Gastrocnemius medialis (tissue), 4 donors: Measurements from ENCODE around the gene SPR. TPM values are rescaled to one million over a fixed set of nuclear protein-coding genes. Genes with fewer than 3 reads are reported as not detected.

Experiments
- ATAC-seq, 2 donors: fragments of 150-250 bp; one replicate each; pipeline ENCODE4 v1.9.1; 2016
- DNase-seq, 2 donors: peaks; one replicate each; pipeline ENCODE4 v3.0.0-alpha.2; 2019
- H3K27ac ChIP-seq, 4 donors: fragments of 200-600 bp; sonication (generic); 1 replicate in 1 of 4; 2 replicates in 3 of 4; pipeline ENCODE4 v1.5.1; 2016 to 2018; ENCODE audit warnings: mild to moderate bottlenecking in 2 of 4, moderate library complexity in 1 of 4
- H3K27me3 ChIP-seq, 3 donors: fragments of 200-600 bp; sonication (generic) in 2 of 3; 1 replicate in 1 of 3; 2 replicates in 2 of 3; pipeline versions ENCODE4 v1.5.1 to v1.6.0; 2016 to 2019; ENCODE audit warnings: mild to moderate bottlenecking in 1 of 3, moderate library complexity in 1 of 3
- H3K36me3 ChIP-seq, 2 donors: fragments of 200-600 bp; sonication (generic) in 1 of 2; one replicate each; pipeline ENCODE4 v1.5.1; 2017 to 2018
- H3K4me1 ChIP-seq, 2 donors: fragments of 200-600 bp; sonication (generic) in 1 of 2; one replicate each; pipeline ENCODE4 v1.5.1; 2016 to 2017; ENCODE audit warnings: mild to moderate bottlenecking in 2 of 2
- H3K4me3 ChIP-seq, 4 donors: fragments of 200-600 bp; sonication (generic) in 3 of 4; 1 replicate in 1 of 4; 2 replicates in 3 of 4; pipeline ENCODE4 v1.5.1; 2016 to 2019; ENCODE audit warnings: mild to moderate bottlenecking in 2 of 4
- H3K9me3 ChIP-seq, 3 donors: fragments of 200-600 bp; sonication (generic) in 2 of 3; 1 replicate in 1 of 3; 2 replicates in 2 of 3; pipeline ENCODE4 v1.5.1; 2016 to 2019
- POLR2A ChIP-seq, 2 donors: fragments of 450-650 bp; IDR thresholded peaks; one replicate each; pipeline ENCODE4 v1.6.1; 2017; ENCODE audit warnings: antibody characterized with exemption in 2 of 2, mild to moderate bottlenecking in 2 of 2, moderate library complexity in 2 of 2
- in situ Hi-C, 4 donors: fragments of 200-750 bp; cut with MboI; loops; one replicate each; pipeline versions ENCODE4 v1.15.0 to v1.8.0; 2017; ENCODE audit warnings: low sequenced_read_pairs in 4 of 4
- intact Hi-C: fragments of 100-400 bp; cut with DNase I; formaldehyde crosslinking; loops from one replicate; pipeline ENCODE4 v1.15.1; 2023; ENCODE audit warnings: low total_unique reads
- total RNA-seq, 4 donors: library from RNA; depleted of rRNA; stranded (reverse); fragments of >200 nt; gene quantifications; one replicate each; pipeline versions ENCODE4 v1.1.0 to v1.2.3, GENCODE V29; 2016
- TF ChIP-seq, protein P1 (sequence below), 5 experiments: fragments of 450-650 bp in 3 of 5; fragments of 200-600 bp in 2 of 5; sonication (generic) in 2 of 5; IDR thresholded peaks in 4 of 5; conservative IDR thresholded peaks in 1 of 5; 1 replicate in 4 of 5; 2 replicates in 1 of 5; pipeline ENCODE4 v1.5.1; 2016 to 2019; ENCODE audit warnings: antibody characterized with exemption in 5 of 5, mild to moderate bottlenecking in 3 of 5, moderate library complexity in 3 of 5

Gene SPR
- total RNA-seq, 4 donors from 2014 or later: 22.8 to 71.0 (median 33.6) TPM

DNA sequence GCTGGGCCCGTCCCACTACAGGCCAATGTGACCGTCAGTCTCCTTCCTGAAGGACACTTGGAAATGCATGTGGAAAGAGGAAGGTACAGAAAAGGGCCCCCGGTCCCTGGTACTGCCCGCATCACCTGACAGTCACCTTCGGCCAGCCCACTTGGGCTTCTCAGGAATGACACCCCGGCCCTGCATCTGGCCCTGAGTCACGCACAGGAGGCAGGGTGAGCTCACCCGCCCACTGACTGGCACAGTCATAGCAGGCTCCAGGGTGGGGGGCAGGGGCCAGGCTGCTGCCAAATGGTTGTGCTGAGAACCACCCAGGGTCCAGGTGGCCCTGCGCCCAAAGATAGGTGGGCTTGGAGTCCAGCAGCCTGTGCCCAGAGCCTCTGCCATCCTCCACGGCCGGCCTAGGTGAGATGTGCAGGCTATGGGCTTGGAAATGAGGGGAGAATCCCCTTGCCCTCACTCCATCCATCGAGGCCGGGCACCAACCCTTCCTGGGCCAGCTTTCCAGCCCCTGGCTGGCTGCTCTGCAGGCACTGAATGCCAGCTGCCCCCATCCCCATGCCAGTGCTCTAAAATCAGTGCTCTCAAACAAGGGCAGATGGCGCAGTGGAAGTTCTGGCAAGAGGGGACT is 44.2 kb downstream of the SPR start:
- no peak for ATAC-seq

GRCh38 chr2:72932045-72932740 is 45.0 kb downstream of the SPR start:
- in situ Hi-C loops: no loop called here
- intact Hi-C loops: no loop called here
- Histone ChIP-seq H3K4me1 (no peaks in the 10 kb centered on the region), H3K27me3 (peaks cover 17 to 24% (median 22%) of the 10 kb centered on the region in 3 donors), H3K27ac (no peak overlapping the region), H3K4me3 (no peak overlapping the region), H3K9me3 (no peaks in the 10 kb centered on the region), H3K36me3 (no peaks in the 10 kb centered on the region)
- DNase-seq (no peak), ATAC-seq (no peak)
- TF ChIP-seq, protein P1, sequence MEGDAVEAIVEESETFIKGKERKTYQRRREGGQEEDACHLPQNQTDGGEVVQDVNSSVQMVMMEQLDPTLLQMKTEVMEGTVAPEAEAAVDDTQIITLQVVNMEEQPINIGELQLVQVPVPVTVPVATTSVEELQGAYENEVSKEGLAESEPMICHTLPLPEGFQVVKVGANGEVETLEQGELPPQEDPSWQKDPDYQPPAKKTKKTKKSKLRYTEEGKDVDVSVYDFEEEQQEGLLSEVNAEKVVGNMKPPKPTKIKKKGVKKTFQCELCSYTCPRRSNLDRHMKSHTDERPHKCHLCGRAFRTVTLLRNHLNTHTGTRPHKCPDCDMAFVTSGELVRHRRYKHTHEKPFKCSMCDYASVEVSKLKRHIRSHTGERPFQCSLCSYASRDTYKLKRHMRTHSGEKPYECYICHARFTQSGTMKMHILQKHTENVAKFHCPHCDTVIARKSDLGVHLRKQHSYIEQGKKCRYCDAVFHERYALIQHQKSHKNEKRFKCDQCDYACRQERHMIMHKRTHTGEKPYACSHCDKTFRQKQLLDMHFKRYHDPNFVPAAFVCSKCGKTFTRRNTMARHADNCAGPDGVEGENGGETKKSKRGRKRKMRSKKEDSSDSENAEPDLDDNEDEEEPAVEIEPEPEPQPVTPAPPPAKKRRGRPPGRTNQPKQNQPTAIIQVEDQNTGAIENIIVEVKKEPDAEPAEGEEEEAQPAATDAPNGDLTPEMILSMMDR (IDR thresholded peaks at IDR 0.05 in 4 of 5, conservative IDR thresholded peaks at IDR 0.05 in 1 of 5): no peak

More for the DNA sequence above, 44.2 kb downstream of the SPR start:
- Histone ChIP-seq H3K4me3 (no peak overlapping the region), H3K27ac (no peak overlapping the region), H3K36me3 (no peaks in the 10 kb centered on the region), H3K4me1 (no peaks in the 10 kb centered on the region), H3K9me3 (no peaks in the 10 kb centered on the region), H3K27me3 (peaks cover 25 to 32% (median 30%) of the 10 kb centered on the region in 3 donors)
- DNase-seq: no peak
- intact Hi-C loops: no loop called here
- in situ Hi-C loops: no loop called here
- TF ChIP-seq POLR2A (IDR thresholded peaks at IDR 0.05): no peak
- TF ChIP-seq, protein P1 (IDR thresholded peaks at IDR 0.05 in 4 of 5, conservative IDR thresholded peaks at IDR 0.05 in 1 of 5): no peak

GRCh38 chr2:72932805-72933204 is 45.6 kb downstream of the SPR start:
- Histone ChIP-seq H3K4me1 (no peaks in the 10 kb centered on the region), H3K4me3 (no peak overlapping the region), H3K27me3 (peaks cover 11 to 19% (median 16%) of the 10 kb centered on the region in 3 donors), H3K27ac (no peak overlapping the region), H3K9me3 (no peaks in the 10 kb centered on the region), H3K36me3 (no peaks in the 10 kb centered on the region)
- ATAC-seq (no peak), DNase-seq (no peak)
- intact Hi-C loops: no loop called here
- in situ Hi-C loops: no loop called here
- TF ChIP-seq, protein P1 (IDR thresholded peaks at IDR 0.05 in 4 of 5, conservative IDR thresholded peaks at IDR 0.05 in 1 of 5): no peak
- no peak for TF ChIP-seq POLR2A (IDR thresholded peaks at IDR 0.05)

- H3K4me3 ChIP-seq: no peak overlapping the region
- no peak overlapping the region for H3K27ac ChIP-seq
- no peaks in the 10 kb centered on the region for H3K9me3 ChIP-seq
- no peak for ATAC-seq
- TF ChIP-seq POLR2A (IDR thresholded peaks at IDR 0.05): no peak
- TF ChIP-seq, protein P1 (IDR thresholded peaks at IDR 0.05 in 4 of 5, conservative IDR thresholded peaks at IDR 0.05 in 1 of 5): no peak
- in situ Hi-C loops: no loop called here
- intact Hi-C loops: no loop called here
- H3K36me3 ChIP-seq: no peaks in the 10 kb centered on the region
- DNase-seq: no peak
- peaks cover 7 to 15% (median 12%) of the 10 kb centered on the region in 3 donors for H3K27me3 ChIP-seq
- no peaks in the 10 kb centered on the region for H3K4me1 ChIP-seq
Measured at GRCh38 chr2:72933207-72933606, 46.0 kb downstream of the SPR start.
